MM.1S (cell line): ENCODE results near the gene RFTN1.

Experiments
- CTCF ChIP-seq: fragments of 300-600 bp; sonication (generic); IDR thresholded peaks from 2 replicates; pipeline ENCODE4 v1.5.1; 2016; ENCODE audit warnings: antibody characterized with exemption, low read length, mixed read lengths
- EZH2 ChIP-seq: fragments of 300-600 bp; sonication (generic); optimal IDR thresholded peaks from 2 replicates; pipeline ENCODE3; 2017; ENCODE audit warnings: low read depth, mild to moderate bottlenecking, antibody characterized with exemption, low read length, mixed read lengths

- no peak for TF ChIP-seq CTCF
- no peak for TF ChIP-seq EZH2
Measured at GRCh38 chr3:16374935-16375245, 138.6 kb downstream of the RFTN1 start.
